GM12891 (cell line): Measurements from ENCODE around the gene SLC44A1.

Experiments
- DNase-seq: peaks from one replicate; pipeline ENCODE4 v3.0.0; 2011; ENCODE audit warnings: low spot score; ENCODE audit not compliant: insufficient read length
- FAIRE-seq: peaks from 2 replicates; lab custom pipeline; 2011; peaks lifted over from hg19 to GRCh38; lab: Jason Lieb, UNC
- PAX5 ChIP-seq: IDR thresholded peaks from 2 replicates; pipeline ENCODE4 v1.6.1; 2011; ENCODE audit warnings: low read length, moderate library complexity, mild to moderate bottlenecking; ENCODE audit not compliant: insufficient read depth, severe bottlenecking
- POLR2A ChIP-seq: IDR thresholded peaks from 2 replicates; pipeline ENCODE4 v1.6.1; 2011; ENCODE audit warnings: low read depth, low read length, control low read depth
- POLR2AphosphoS5 ChIP-seq: IDR thresholded peaks from 2 replicates; pipeline ENCODE4 v1.6.1; 2011; ENCODE audit warnings: low read depth, low read length, control low read depth
- POU2F2 ChIP-seq: IDR thresholded peaks from 2 replicates; pipeline ENCODE4 v1.6.1; 2011; ENCODE audit warnings: low read depth, mild to moderate bottlenecking, control low read depth, low read length, moderate library complexity
- SPI1 ChIP-seq: IDR thresholded peaks from 2 replicates; pipeline ENCODE4 v1.6.1; 2011; ENCODE audit warnings: low read depth, low read length, control low read depth
- TAF1 ChIP-seq: IDR thresholded peaks from 2 replicates; pipeline ENCODE4 v1.6.1; 2011; ENCODE audit warnings: low read depth, low read length, control low read depth

Gene SLC44A1

GRCh38 chr9:105328872-105329718 is 84.6 kb downstream of the SLC44A1 start:
- no peak for DNase-seq
- no peak for TF ChIP-seq POLR2AphosphoS5
- no peak for TF ChIP-seq TAF1
- TF ChIP-seq PAX5: no peak
- no peak for FAIRE-seq

DNA sequence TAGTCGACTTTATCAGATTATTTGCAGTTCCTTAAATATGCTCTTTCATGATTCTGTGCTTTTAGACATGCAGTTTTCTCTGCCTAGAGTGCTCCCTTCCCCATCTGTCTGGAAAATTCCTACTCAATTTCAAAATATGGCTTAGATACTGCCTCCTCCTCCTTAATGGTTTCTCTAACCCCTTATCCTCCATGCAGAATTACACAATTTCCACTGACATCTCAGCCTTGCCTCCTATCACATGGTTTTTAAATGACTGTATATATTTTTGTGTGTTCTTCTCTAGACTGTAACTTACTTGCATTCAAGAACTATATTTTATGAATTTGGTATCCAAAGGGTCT is 85.2 kb downstream of the SLC44A1 start:
- no peak for TF ChIP-seq SPI1
- no peak for TF ChIP-seq TAF1
- TF ChIP-seq PAX5: no peak
- no peak for TF ChIP-seq POLR2AphosphoS5
- no peak for TF ChIP-seq POLR2A
- TF ChIP-seq POU2F2: no peak
- no peak for DNase-seq
- FAIRE-seq: no peak

DNA sequence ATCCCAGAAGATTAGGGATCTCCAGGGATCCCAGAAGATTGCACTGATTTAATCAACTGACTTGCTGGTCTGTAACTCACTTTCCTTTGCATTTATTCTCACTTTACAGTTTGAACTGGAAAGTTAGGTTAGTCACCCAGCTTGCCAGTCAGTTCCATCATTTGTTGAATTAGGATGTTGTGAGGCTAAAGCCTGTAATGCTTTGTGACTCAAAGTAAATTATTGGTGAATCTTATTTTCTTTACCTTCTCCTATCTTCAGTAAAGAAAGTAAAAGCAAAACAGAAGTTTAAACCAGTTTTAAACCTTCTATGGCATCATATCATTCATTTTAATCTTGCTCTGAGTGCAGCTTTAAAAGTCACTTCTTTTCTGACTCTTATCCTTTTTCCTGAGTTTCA is 85.8 kb downstream of the SLC44A1 start:
- no peak for FAIRE-seq
- DNase-seq: no peak
- no peak for TF ChIP-seq POLR2AphosphoS5
- no peak for TF ChIP-seq SPI1
- TF ChIP-seq TAF1: no peak

DNA sequence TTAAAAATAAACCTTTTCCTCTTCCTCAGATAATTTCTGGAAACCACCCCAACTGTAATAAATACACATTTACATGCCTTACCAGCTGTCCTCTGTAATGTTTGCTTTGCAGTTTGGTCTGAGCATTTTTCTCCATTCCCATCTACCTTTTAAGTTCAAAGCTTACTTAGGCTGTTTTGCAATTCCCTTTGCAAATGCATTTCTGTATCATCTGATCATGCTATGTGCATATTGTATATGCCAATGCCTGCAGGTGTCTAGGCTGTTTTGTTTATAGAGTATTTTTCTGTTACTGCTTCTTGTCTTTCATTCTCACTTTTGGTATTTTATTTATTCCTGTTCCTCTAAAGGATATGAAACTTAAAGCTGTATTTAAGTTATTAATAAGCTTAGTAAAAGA is 86.3 kb downstream of the SLC44A1 start:
- FAIRE-seq (no peak), DNase-seq (no peak)
- TF ChIP-seq POLR2A (no peak), POU2F2 (no peak), POLR2AphosphoS5 (no peak), PAX5 (no peak), SPI1 (no peak), TAF1 (no peak)

DNA sequence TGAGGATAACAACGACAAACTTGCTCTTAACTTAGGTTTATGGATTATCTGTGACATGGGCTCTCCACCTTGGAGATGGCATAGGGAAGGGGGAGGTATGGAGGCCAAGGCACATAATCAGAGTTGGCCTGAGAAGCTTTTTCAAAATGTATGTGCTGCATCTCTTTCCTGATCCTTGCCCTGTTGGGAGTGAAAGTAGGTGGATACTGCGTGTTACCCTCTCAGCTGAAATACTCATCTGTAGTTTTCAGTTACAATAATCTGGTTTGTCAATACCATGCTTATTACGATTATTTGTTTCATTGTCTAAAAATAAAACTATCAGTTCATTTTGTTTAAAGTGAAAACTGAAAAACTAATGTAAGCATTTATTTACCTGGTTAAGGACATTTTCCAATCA is 86.7 kb downstream of the SLC44A1 start:
- TF ChIP-seq TAF1 (no peak), PAX5 (no peak), POLR2A (no peak), SPI1 (no peak), POLR2AphosphoS5 (no peak), POU2F2 (no peak)

GRCh38 chr9:105331755-105332154 is 87.3 kb downstream of the SLC44A1 start:
- DNase-seq: no peak
- no peak for FAIRE-seq
- TF ChIP-seq SPI1 (no peak), POU2F2 (no peak), PAX5 (no peak), TAF1 (no peak), POLR2AphosphoS5 (no peak), POLR2A (no peak)

More for the DNA sequence above, 86.7 kb downstream of the SLC44A1 start:
- no peak for FAIRE-seq
- no peak for DNase-seq

DNA sequence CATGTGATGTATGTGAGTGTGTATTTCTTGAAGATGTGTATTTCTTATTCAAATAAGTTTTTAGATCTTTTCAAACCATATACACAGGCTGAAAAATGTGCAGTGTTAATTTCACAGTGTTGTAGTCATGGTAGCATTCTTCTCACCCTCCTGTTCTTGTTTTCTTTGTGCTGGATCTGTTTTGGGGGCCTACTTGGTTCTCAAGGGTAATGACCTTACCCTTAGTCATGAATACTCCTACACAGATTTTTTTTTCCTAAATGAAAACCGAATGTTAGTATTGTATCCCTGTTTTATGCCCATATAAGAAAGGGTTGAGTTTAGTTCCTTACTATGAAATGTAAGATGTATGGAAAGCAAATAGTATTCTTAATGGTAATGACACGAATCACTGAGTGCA is 88.0 kb downstream of the SLC44A1 start:
- DNase-seq (no peak), FAIRE-seq (no peak)
- TF ChIP-seq PAX5: no peak
- no peak for TF ChIP-seq POLR2AphosphoS5
- TF ChIP-seq POU2F2: no peak
- TF ChIP-seq SPI1: no peak
- TF ChIP-seq POLR2A: no peak

DNA sequence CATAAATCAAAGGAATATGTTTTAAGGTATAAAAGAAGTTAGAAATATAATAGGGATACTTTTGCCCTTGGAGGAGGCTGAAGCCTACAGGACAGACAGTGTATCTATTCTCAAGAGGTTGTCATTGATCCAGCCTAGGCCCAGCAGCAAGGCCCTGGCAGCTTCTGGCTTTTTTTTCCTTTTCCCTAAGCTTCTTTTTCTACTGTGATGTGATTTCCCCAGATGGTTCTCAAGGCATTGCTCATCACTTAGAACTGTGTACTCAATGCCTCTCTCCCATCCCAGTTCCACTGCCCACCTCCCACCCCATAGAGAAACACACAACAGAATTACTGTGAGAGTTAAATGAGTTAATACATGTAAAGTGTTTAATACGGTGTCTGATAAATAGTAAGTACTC is 88.6 kb downstream of the SLC44A1 start:
- FAIRE-seq: no peak
- TF ChIP-seq POLR2A: no peak
- no peak for TF ChIP-seq POLR2AphosphoS5
- no peak for TF ChIP-seq TAF1
- TF ChIP-seq POU2F2: no peak
- no peak for TF ChIP-seq SPI1
- TF ChIP-seq PAX5: no peak
- no peak for DNase-seq

DNA sequence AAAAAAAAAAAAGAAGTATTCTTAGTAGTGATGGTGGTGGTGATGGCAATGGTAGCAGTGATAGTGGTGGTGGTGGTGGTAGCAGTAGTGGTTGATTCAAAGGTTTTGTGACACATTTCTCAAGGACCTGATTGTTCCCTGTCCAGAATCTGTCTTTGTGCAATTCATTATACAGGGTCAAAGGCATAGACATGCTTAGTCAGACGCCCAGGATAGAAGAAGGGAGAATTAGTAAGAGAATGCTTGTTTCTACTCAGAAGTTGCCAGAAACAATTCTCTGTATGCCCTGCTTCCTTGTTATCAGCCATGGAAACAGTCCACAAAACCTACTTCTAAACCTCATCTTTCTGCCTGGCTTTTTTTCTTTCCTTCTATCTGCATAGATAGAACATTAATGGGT is 89.4 kb downstream of the SLC44A1 start:
- FAIRE-seq (no peak), DNase-seq (no peak)
- no peak for TF ChIP-seq TAF1
- no peak for TF ChIP-seq SPI1
- no peak for TF ChIP-seq POU2F2
- no peak for TF ChIP-seq POLR2A
- TF ChIP-seq POLR2AphosphoS5: no peak
- no peak for TF ChIP-seq PAX5

DNA sequence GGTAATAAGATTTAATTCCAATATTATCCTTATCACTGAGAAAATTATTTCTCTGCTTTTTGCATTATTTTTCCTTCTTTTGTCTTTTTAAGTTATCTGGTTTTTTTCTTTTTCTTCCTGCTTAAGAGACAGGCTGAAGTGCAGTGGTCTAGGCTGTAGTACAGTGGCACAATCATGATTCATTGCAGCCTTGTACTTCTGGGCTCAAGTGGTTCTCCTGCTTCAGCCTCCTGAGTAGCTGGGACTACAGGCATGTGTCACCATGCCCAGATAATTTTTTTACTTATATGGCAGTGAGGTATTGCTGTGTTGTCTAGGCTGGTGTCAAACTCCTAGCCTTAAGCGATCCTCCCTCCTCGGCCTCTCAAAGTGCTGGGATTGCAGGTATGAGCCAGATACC is 93.9 kb downstream of the SLC44A1 start:
- no peak for DNase-seq
- no peak for TF ChIP-seq SPI1
- no peak for TF ChIP-seq POLR2AphosphoS5
- no peak for TF ChIP-seq TAF1
- TF ChIP-seq PAX5: no peak
- TF ChIP-seq POLR2A: no peak
- FAIRE-seq: no peak
